K562 (cell line): Measurements from ENCODE around the gene PSAT1. TPM values are rescaled to one million over a fixed set of nuclear protein-coding genes. Genes with fewer than 3 reads are reported as not detected.

Experiments used
- ATAC-seq: fragments of 200-7000 bp; cut with Tn5 transposase; 3 replicates; pipeline ENCODE4 v1.9.1; 2020; ENCODE audit warnings: moderate library complexity
- BruUV-seq: library from RNA; stranded (reverse); fragments of 400-500 nt; replicated peaks from 2 replicates; lab custom pipeline; 2021; lab: Mats Ljungman, UMichigan
- CTCF ChIA-PET: fragments of 300-600 bp; formaldehyde crosslinking; extraction: SDS; loops from one replicate; lab custom pipeline; 2021; ENCODE audit warnings: low intra/inter-chr PET ratio; lab: Yijun Ruan, JAX
- POLR2A ChIA-PET: fragments of 300-600, 350-650 bp; sonication (Branson Sonifier 250); formaldehyde crosslinking; extraction: SDS; loops from one replicate; lab custom pipeline; 2021; ENCODE audit warnings: antibody characterized with exemption, inconsistent platforms; lab: Yijun Ruan, JAX
- DNase-seq, 4 experiments: peaks; one replicate each; pipeline versions ENCODE4 v3.0.0 to v3.0.0-alpha.2; 2011 to 2018; ENCODE audit warnings: low spot score in 3 of 4, mixed read lengths in 3 of 4; ENCODE audit errors: extremely low read depth in 1 of 4
- FAIRE-seq: peaks from 2 replicates; lab custom pipeline; 2011; peaks lifted over from hg19 to GRCh38; lab: Jason Lieb, UNC
- H2AFZ ChIP-seq: 2 replicates; pipeline ENCODE4 v1.6.0; 2011; ENCODE audit warnings: low read depth, low read length, control low read depth, inconsistent platforms
- H3K27ac ChIP-seq: fragments of 200-600 bp; 3 replicates; pipeline ENCODE4 v1.8.0; 2011; ENCODE audit warnings: low read depth, mild to moderate bottlenecking, control low read depth, inconsistent platforms, low read length, moderate library complexity, mixed read lengths; ENCODE audit errors: extremely low read depth
- H3K27me3 ChIP-seq, 2 experiments: fragments of 300-600 bp in 1 of 2; 2 replicates in 1 of 2; 3 replicates in 1 of 2; pipeline versions ENCODE4 v1.6.0 to v1.8.0; 2011; ENCODE audit warnings: inconsistent platforms in 2 of 2, low read length in 2 of 2, mild to moderate bottlenecking in 1 of 2, mixed read lengths in 1 of 2, moderate library complexity in 1 of 2; ENCODE audit not compliant: control insufficient read depth in 2 of 2, insufficient read depth in 2 of 2
- H3K36me3 ChIP-seq: fragments of 300-600 bp; 3 replicates; pipeline ENCODE4 v1.8.0; 2011; ENCODE audit warnings: mild to moderate bottlenecking, low read length, inconsistent platforms; ENCODE audit not compliant: control insufficient read depth, insufficient read depth
- H3K4me1 ChIP-seq, 2 experiments: fragments of 200-600 bp in 1 of 2; replicated peaks in 1 of 2; 2 replicates in 1 of 2; 3 replicates in 1 of 2; pipeline versions ENCODE4 v1.5.1 to v1.8.0; 2011; ENCODE audit warnings: inconsistent platforms in 2 of 2, low read length in 2 of 2, mild to moderate bottlenecking in 1 of 2, mixed read lengths in 1 of 2, moderate library complexity in 1 of 2; ENCODE audit not compliant: control insufficient read depth in 2 of 2, insufficient read depth in 2 of 2
- H3K4me2 ChIP-seq: 2 replicates; pipeline ENCODE4 v1.6.1; 2011; ENCODE audit warnings: low read length, control low read depth, inconsistent platforms, mixed read lengths; ENCODE audit not compliant: insufficient read depth
- H3K4me3 ChIP-seq: fragments of 200-600 bp; sonication (generic), shearing (Covaris generic); 2 replicates; pipeline ENCODE4 v1.5.1; 2016; ENCODE audit warnings: control low read depth, inconsistent platforms
- H3K79me2 ChIP-seq: fragments of 200-600 bp; 3 replicates; pipeline ENCODE4 v1.8.0; 2011; ENCODE audit warnings: low read length, inconsistent platforms; ENCODE audit not compliant: control insufficient read depth, insufficient read depth
- H3K9ac ChIP-seq, 2 experiments: 2 replicates each; pipeline versions ENCODE4 v1.6.0 to v1.6.1; 2011; ENCODE audit warnings: low read depth in 2 of 2, low read length in 2 of 2, control low read depth in 1 of 2, inconsistent platforms in 1 of 2, mild to moderate bottlenecking in 1 of 2, mixed read lengths in 1 of 2; ENCODE audit not compliant: insufficient read depth in 1 of 2
- H3K9me1 ChIP-seq: one replicate; pipeline ENCODE4 v1.6.0; 2011; ENCODE audit warnings: inconsistent platforms, mild to moderate bottlenecking, low read length, moderate library complexity; ENCODE audit not compliant: control insufficient read depth, insufficient read depth
- H3K9me3 ChIP-seq: replicated peaks from 2 replicates; pipeline ENCODE4 v1.5.1; 2011; ENCODE audit warnings: low read depth, low read length, inconsistent platforms; ENCODE audit not compliant: control insufficient read depth, insufficient read depth
- H4K20me1 ChIP-seq: replicated peaks from 2 replicates; pipeline ENCODE4 v1.6.1; 2011; ENCODE audit warnings: low read length, inconsistent platforms, mixed read lengths; ENCODE audit not compliant: control insufficient read depth, insufficient read depth
- MAFK ChIP-seq: IDR thresholded peaks from 2 replicates; pipeline ENCODE4 v1.6.1; 2011; ENCODE audit warnings: low read length, improper control_type of control experiment
- RBFOX2 ChIP-seq: fragments of 200-400 bp; formaldehyde crosslinking; IDR thresholded peaks from 2 replicates; pipeline ENCODE4 v1.6.1; 2017; ENCODE audit warnings: low read depth, mild to moderate bottlenecking, low read length, moderate library complexity
- RHOXF2B ChIP-seq: fragments of 250-450 bp; sonication (Bioruptor Pico); conservative IDR thresholded peaks from 2 replicates; pipeline ENCODE4 v1.5.1; 2021
- ZNF586 ChIP-seq: fragments of 450-650 bp; formaldehyde crosslinking; conservative IDR thresholded peaks from 2 replicates; pipeline ENCODE4 v1.4.0; 2020; ENCODE audit warnings: mild to moderate bottlenecking, moderate library complexity
- WGBS: fragments of 100-300 bp; shearing (Covaris generic); methylation state at CpG from one replicate; pipeline ENCODE4 v1.1.6; 2016; ENCODE audit warnings: low coverage, mixed read lengths; ENCODE audit not compliant: insufficient coverage; ENCODE audit errors: missing lambda C conversion rate; 5-methylcytosine and 5-hydroxymethylcytosine counted together
- in situ Hi-C: fragments of 300-500 bp; cut with MboI; formaldehyde crosslinking; loops from 4 replicates; pipeline ENCODE4 v1.15.0; 2018; ENCODE audit warnings: inconsistent platforms, mixed read lengths
- intact Hi-C: fragments of 100-400 bp; cut with micrococcal nuclease; formaldehyde crosslinking; loops from 2 replicates; pipeline ENCODE4 v1.14.2; 2022
- polyA plus RNA-seq, 8 experiments: library from polyadenylated mRNA; depleted of rRNA in 4 of 8; stranded (reverse) in 5 of 8; unstranded in 3 of 8; fragments of >200 nt; fragmentation: Nextera tagmentation in 2 of 8; fragmentation: Illumina TruSeq in 1 of 8; extraction: Ambion mirVana in 2 of 8; extraction: Trizol in 1 of 8; gene quantifications; 2 replicates each; pipeline versions ENCODE4 v1.2.1 to v1.2.3, GENCODE V29; 2011 to 2014; ENCODE audit warnings: inconsistent platforms in 1 of 8, missing spikeins in 1 of 8
- total RNA-seq, 7 experiments: library from RNA; depleted of rRNA in 6 of 7; stranded (reverse); fragments of >200 nt in 6 of 7; fragmentation: Illumina TruSeq in 2 of 7; extraction: Trizol in 2 of 7; gene quantifications; 2 replicates each; pipeline versions ENCODE4 v1.2.1 to v1.2.3, GENCODE V29; 2011 to 2021; ENCODE audit warnings: low replicate concordance in 1 of 7
- TF ChIP-seq, protein P1 (sequence below): fragments of 250-450 bp; sonication (Bioruptor Pico); IDR thresholded peaks from 2 replicates; pipeline ENCODE4 v1.5.0; 2021; ENCODE audit warnings: mild to moderate bottlenecking, moderate library complexity

PSAT1 gene
- total and polyA plus RNA-seq, 9 of the 15 experiments (the other 6 are each of a cell fraction or from before 2014, with no cell fraction given): 29.7 to 151 (median 98.3) TPM

- Histone ChIP-seq H4K20me1 (no peaks in the 10 kb centered on the region), H3K9me1 (no peaks in the 10 kb centered on the region), H3K4me1 (no peaks in the 10 kb centered on the region), H3K9me3 (no peaks in the 10 kb centered on the region), H3K27me3 (no peaks in the 10 kb centered on the region), H3K79me2 (no peaks in the 10 kb centered on the region), H3K36me3 (peaks cover 55% of the 10 kb centered on the region; the same call in 2 of the 3 replicates), H3K4me3 (no peak overlapping the region), H3K4me2 (no peak overlapping the region), H2AFZ (no peak overlapping the region), H3K9ac (no peak overlapping the region), H3K27ac (no peak overlapping the region)
- no TSS peak for BruUV-seq
- FAIRE-seq (no peak), ATAC-seq (no peak), DNase-seq (no peak)
- TF ChIP-seq, protein P1, sequence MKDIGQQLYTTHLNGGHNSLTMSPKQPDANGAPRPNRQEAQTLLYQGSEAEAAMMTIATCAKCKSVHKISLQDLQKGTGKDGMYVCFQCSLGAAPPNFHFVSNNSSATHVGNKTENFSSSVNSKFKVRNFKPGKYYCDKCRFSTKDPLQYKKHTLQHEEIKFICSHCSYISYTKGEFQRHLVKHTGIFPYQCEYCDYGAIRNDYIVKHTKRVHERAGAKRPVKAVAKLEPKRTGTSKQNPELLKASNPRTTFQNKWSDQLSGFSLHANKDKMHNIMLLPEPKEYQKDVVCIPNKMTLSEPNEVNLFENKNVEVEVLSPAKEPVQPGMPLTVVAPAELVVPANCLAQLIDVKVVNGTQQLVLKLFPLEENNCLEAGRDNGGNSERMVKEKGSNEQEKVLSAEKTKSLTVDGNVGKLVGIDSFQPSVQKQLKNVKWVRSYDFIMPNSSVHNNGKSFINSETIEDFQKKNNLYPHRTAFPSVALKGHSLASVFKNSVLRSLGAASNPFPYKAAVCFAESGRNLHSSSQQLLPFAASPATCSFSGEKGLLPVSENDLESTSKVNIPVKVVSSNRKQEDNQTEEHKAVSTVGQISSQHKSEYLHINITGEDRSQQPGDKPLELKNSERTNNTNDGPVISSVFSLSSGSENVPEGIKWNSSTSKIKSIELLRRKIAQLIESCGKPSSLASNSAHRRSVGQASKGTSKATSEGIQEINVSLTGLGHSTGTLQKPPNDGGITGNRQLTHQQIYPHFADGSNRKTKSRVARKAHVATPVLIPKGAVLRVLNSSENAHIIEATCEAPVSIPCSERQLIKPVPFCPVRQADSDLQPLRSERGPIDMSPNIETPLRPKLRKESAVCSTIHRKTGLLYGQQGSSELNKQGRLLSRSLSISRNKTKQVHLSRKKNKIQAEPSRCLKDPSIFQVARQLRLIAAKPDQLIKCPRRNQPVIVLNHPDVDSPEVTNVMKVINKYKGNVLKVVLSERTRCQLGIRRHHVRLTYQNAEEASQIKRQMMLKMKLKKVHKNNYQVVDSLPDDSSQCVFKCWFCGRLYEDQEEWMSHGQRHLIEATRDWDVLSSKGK: no peak
- TF ChIP-seq RHOXF2B (CRISPR knock-in tag): no peak
- no peak for TF ChIP-seq RBFOX2
- no peak for TF ChIP-seq MAFK
- no peak for TF ChIP-seq ZNF586 (CRISPR knock-in tag)
- in situ Hi-C loops (no loop called here), intact Hi-C loops (no loop called here)
- 78% methylated on average over 4 of the region's 4 CpGs for WGBS
- ChIA-PET CTCF (no interaction called here), POLR2A (no interaction called here)
These were observed 29.0 kb upstream of the PSAT1 start for GRCh38 chr9:78267889-78268288.
